H1 (cell line): ENCODE results near the gene GOLPH3L. TPM values are rescaled to one million over a fixed set of nuclear protein-coding genes. Genes with fewer than 3 reads are reported as not detected.

Experiments
- CTCF ChIA-PET: fragments of 300-600 bp; sonication (Branson Sonifier 250); formaldehyde crosslinking; loops from one replicate; lab custom pipeline; 2021; ENCODE audit not compliant: partially characterized antibody; lab: Charles Lee
- POLR2A ChIA-PET: fragments of 300-600 bp; sonication (Branson Sonifier 250); formaldehyde crosslinking; loops from one replicate; lab custom pipeline; 2021; ENCODE audit warnings: inconsistent platforms; ENCODE audit not compliant: partially characterized antibody; lab: Charles Lee
- DNase-seq, 2 experiments: peaks; one replicate each; pipeline versions ENCODE4 v3.0.0 to v3.0.0-alpha.2; 2010 to 2022; ENCODE audit warnings: low spot score in 2 of 2, low read depth in 1 of 2, mixed read lengths in 1 of 2
- FAIRE-seq: peaks from 2 replicates; lab custom pipeline; 2011; peaks lifted over from hg19 to GRCh38; lab: Jason Lieb, UNC
- H2AFZ ChIP-seq: 2 replicates; pipeline ENCODE4 v1.8.1; 2012; ENCODE audit warnings: low read length, inconsistent platforms
- H2AK5ac ChIP-seq: 2 replicates; pipeline ENCODE4 v1.6.1; 2013; ENCODE audit warnings: low read depth, low read length
- H2BK120ac ChIP-seq: replicated peaks from 2 replicates; pipeline ENCODE3; 2013; ENCODE audit warnings: low read depth, low read length, inconsistent platforms
- H2BK12ac ChIP-seq: 2 replicates; pipeline ENCODE4 v1.6.1; 2013; ENCODE audit warnings: low read depth, low read length
- H2BK15ac ChIP-seq: 2 replicates; pipeline ENCODE4 v1.6.1; 2013; ENCODE audit warnings: low read length
- H2BK20ac ChIP-seq: 2 replicates; pipeline ENCODE4 v1.6.1; 2013; ENCODE audit warnings: low read length
- H2BK5ac ChIP-seq: 2 replicates; pipeline ENCODE4 v1.6.1; 2013; ENCODE audit warnings: low read depth, low read length
- H3K14ac ChIP-seq: 2 replicates; pipeline ENCODE4 v1.6.1; 2013; ENCODE audit warnings: inconsistent platforms; ENCODE audit not compliant: insufficient read length
- H3K18ac ChIP-seq: 2 replicates; pipeline ENCODE4 v1.6.1; 2013; ENCODE audit warnings: low read length; ENCODE audit errors: extremely low read depth
- H3K23ac ChIP-seq: 2 replicates; pipeline ENCODE4 v1.6.1; 2013; ENCODE audit warnings: inconsistent platforms; ENCODE audit not compliant: insufficient read length
- H3K23me2 ChIP-seq: 2 replicates; pipeline ENCODE4 v1.6.1; 2013; ENCODE audit warnings: low read depth, low read length
- H3K27ac ChIP-seq: 2 replicates; pipeline ENCODE4 v1.6.1; 2011; ENCODE audit warnings: low read depth, low read length, inconsistent platforms
- H3K27me3 ChIP-seq, 4 experiments: replicated peaks in 1 of 4; 1 replicate in 1 of 4; 2 replicates in 3 of 4; pipeline versions ENCODE4 v1.6.1 to v1.8.1; 2011 to 2013; ENCODE audit warnings: low read length in 3 of 4, mild to moderate bottlenecking in 3 of 4, inconsistent platforms in 2 of 4, mixed read lengths in 2 of 4, moderate library complexity in 1 of 4; ENCODE audit not compliant: control insufficient read depth in 3 of 4, insufficient read depth in 3 of 4; ENCODE audit errors: extremely low read depth in 1 of 4
- H3K36me3 ChIP-seq, 4 experiments: 2 replicates each; pipeline versions ENCODE4 v1.6.1 to v1.8.1; 2011 to 2013; ENCODE audit warnings: mild to moderate bottlenecking in 4 of 4, low read length in 3 of 4, moderate library complexity in 2 of 4, control low read depth in 1 of 4, inconsistent platforms in 1 of 4; ENCODE audit not compliant: insufficient read depth in 4 of 4, control insufficient read depth in 2 of 4
- H3K4ac ChIP-seq: replicated peaks from 2 replicates; pipeline ENCODE3; 2013; ENCODE audit warnings: low read length, low read depth, mixed read lengths, inconsistent platforms; ENCODE audit not compliant: insufficient read length
- H3K4me1 ChIP-seq, 4 experiments: replicated peaks in 1 of 4; 1 replicate in 1 of 4; 2 replicates in 3 of 4; pipeline versions ENCODE4 v1.6.1 to v1.8.1; 2011 to 2013; ENCODE audit warnings: low read length in 3 of 4, inconsistent platforms in 2 of 4, mixed read lengths in 1 of 4; ENCODE audit not compliant: insufficient read depth in 4 of 4, control insufficient read depth in 3 of 4
- H3K4me2 ChIP-seq, 2 experiments: 2 replicates each; pipeline versions ENCODE4 v1.6.1 to v1.8.1; 2011 to 2013; ENCODE audit warnings: low read depth in 2 of 2, low read length in 2 of 2, control low read depth in 1 of 2, inconsistent platforms in 1 of 2, mild to moderate bottlenecking in 1 of 2; ENCODE audit not compliant: insufficient read depth in 1 of 2
- H3K4me3 ChIP-seq, 4 experiments: fragments of 200-600, 300-600 bp in 1 of 4; sonication (generic), shearing (Covaris generic), sonication (Bioruptor Twin) in 1 of 4; 2 replicates each; pipeline versions ENCODE4 v1.5.1 to v1.8.1; 2011 to 2016; ENCODE audit warnings: low read length in 4 of 4, low read depth in 3 of 4, control low read depth in 2 of 4, inconsistent platforms in 2 of 4, mild to moderate bottlenecking in 2 of 4, mixed read lengths in 1 of 4, moderate library complexity in 1 of 4; ENCODE audit not compliant: insufficient read depth in 2 of 4; ENCODE audit errors: extremely low read depth in 1 of 4
- H3K56ac ChIP-seq: replicated peaks from 2 replicates; pipeline ENCODE3; 2013; ENCODE audit warnings: low read depth, mild to moderate bottlenecking, mixed read lengths, low read length, inconsistent platforms; ENCODE audit not compliant: insufficient read length
- H3K79me1 ChIP-seq: 2 replicates; pipeline ENCODE4 v1.6.1; 2013; ENCODE audit warnings: low read depth, low read length, control low read depth
- H3K79me2 ChIP-seq, 2 experiments: 2 replicates each; pipeline versions ENCODE4 v1.6.1 to v1.8.1; 2012 to 2013; ENCODE audit warnings: low read length in 2 of 2, mild to moderate bottlenecking in 2 of 2, inconsistent platforms in 1 of 2; ENCODE audit not compliant: insufficient read depth in 2 of 2, control insufficient read depth in 1 of 2
- H3K9ac ChIP-seq, 4 experiments: replicated peaks in 1 of 4; 1 replicate in 1 of 4; 2 replicates in 3 of 4; pipeline versions ENCODE4 v1.6.1 to v1.8.1; 2011 to 2013; ENCODE audit warnings: low read depth in 3 of 4, low read length in 3 of 4, control low read depth in 2 of 4, mild to moderate bottlenecking in 2 of 4, moderate library complexity in 2 of 4, inconsistent platforms in 1 of 4; ENCODE audit errors: extremely low read depth in 1 of 4
- H3K9me3 ChIP-seq, 2 experiments: 2 replicates each; pipeline versions ENCODE4 v1.6.1 to v1.8.1; 2012 to 2013; ENCODE audit warnings: mild to moderate bottlenecking in 2 of 2, moderate library complexity in 2 of 2, control low read depth in 1 of 2, inconsistent platforms in 1 of 2, low read depth in 1 of 2, low read length in 1 of 2, mixed read lengths in 1 of 2; ENCODE audit not compliant: insufficient read depth in 2 of 2
- H4K20me1 ChIP-seq, 2 experiments: replicated peaks in 1 of 2; 2 replicates each; pipeline versions ENCODE3 to v1.8.1; 2011 to 2013; ENCODE audit warnings: inconsistent platforms in 2 of 2, low read length in 2 of 2, mild to moderate bottlenecking in 1 of 2; ENCODE audit not compliant: insufficient read depth in 2 of 2, control insufficient read depth in 1 of 2
- H4K5ac ChIP-seq: 2 replicates; pipeline ENCODE4 v1.6.1; 2013; ENCODE audit warnings: low read length, low read depth, mixed read lengths, inconsistent platforms; ENCODE audit not compliant: insufficient read length
- H4K8ac ChIP-seq: 2 replicates; pipeline ENCODE4 v1.8.0; 2013; ENCODE audit warnings: mild to moderate bottlenecking, moderate library complexity, low read length, inconsistent platforms; ENCODE audit not compliant: insufficient read depth; ENCODE audit errors: extremely low read depth
- H4K91ac ChIP-seq: replicated peaks from 2 replicates; pipeline ENCODE3; 2013; ENCODE audit warnings: low read length, mixed read lengths, inconsistent platforms; ENCODE audit not compliant: insufficient read length
- ATF2 ChIP-seq: IDR thresholded peaks from 2 replicates; pipeline ENCODE4 v1.6.1; 2012; ENCODE audit warnings: low read length, inconsistent platforms
- CHD1 ChIP-seq: IDR thresholded peaks from 2 replicates; pipeline ENCODE4 v1.6.1; 2012; ENCODE audit warnings: low read depth, low read length, improper control_type of control experiment
- CTBP2 ChIP-seq: IDR thresholded peaks from 2 replicates; pipeline ENCODE4 v1.7.0; 2011; ENCODE audit warnings: borderline replicate concordance, mild to moderate bottlenecking, moderate library complexity, mixed read lengths, low read length; ENCODE audit not compliant: insufficient read depth, insufficient read length
- EGR1 ChIP-seq: IDR thresholded peaks from 2 replicates; pipeline ENCODE4 v1.6.1; 2011; ENCODE audit warnings: low read depth, low read length, borderline replicate concordance
- EP300 ChIP-seq, 2 experiments: IDR thresholded peaks; 1 replicate in 1 of 2; 2 replicates in 1 of 2; pipeline ENCODE4 v1.6.1; 2011 to 2012; ENCODE audit warnings: low read depth in 2 of 2, low read length in 2 of 2, mild to moderate bottlenecking in 2 of 2, borderline replicate concordance in 1 of 2, inconsistent platforms in 1 of 2, moderate library complexity in 1 of 2
- KDM4A ChIP-seq: IDR thresholded peaks from one replicate; pipeline ENCODE4 v1.7.1; 2012; ENCODE audit warnings: low read depth, mild to moderate bottlenecking, moderate library complexity, low read length, inconsistent platforms; ENCODE audit not compliant: severe bottlenecking
- RXRA ChIP-seq: IDR thresholded peaks from 2 replicates; pipeline ENCODE4 v1.6.1; 2011; ENCODE audit warnings: low read depth, mild to moderate bottlenecking, low read length, moderate library complexity; ENCODE audit not compliant: insufficient read depth
- SAP30 ChIP-seq: fragments of 300-600 bp; sonication (generic); IDR thresholded peaks from 2 replicates; pipeline ENCODE4 v1.7.1; 2012; ENCODE audit warnings: low read length, moderate library complexity, mild to moderate bottlenecking, inconsistent platforms; ENCODE audit not compliant: insufficient read depth, insufficient replicate concordance
- SP2 ChIP-seq: IDR thresholded peaks from 2 replicates; pipeline ENCODE4 v1.6.1; 2012; ENCODE audit warnings: mild to moderate bottlenecking, low read length, inconsistent platforms
- SRF ChIP-seq: IDR thresholded peaks from 2 replicates; pipeline ENCODE4 v1.6.1; 2011; ENCODE audit warnings: mild to moderate bottlenecking, low read depth, low read length, moderate library complexity
- YY1 ChIP-seq: IDR thresholded peaks from 2 replicates; pipeline ENCODE4 v1.6.1; 2011; ENCODE audit warnings: low read depth, mild to moderate bottlenecking, low read length
- ZNF274 ChIP-seq: IDR thresholded peaks from 2 replicates; pipeline ENCODE4 v1.7.0; 2012; ENCODE audit warnings: low read length, borderline replicate concordance; ENCODE audit errors: extremely low read depth
- WGBS, 2 experiments: shearing (Covaris generic) in 1 of 2; methylation state at CpG; one replicate each; pipeline versions ENCODE4 v1.1.6 to v1.1.7; 2013 to 2015; ENCODE audit warnings: low lambda C conversion rate in 2 of 2, mixed read lengths in 2 of 2, inconsistent platforms in 1 of 2, low coverage in 1 of 2, missing lambda C conversion rate in 1 of 2; ENCODE audit not compliant: insufficient replicate concordance in 2 of 2, insufficient coverage in 1 of 2, insufficient read length in 1 of 2; ENCODE audit errors: extremely low coverage in 1 of 2, missing lambda C conversion rate in 1 of 2; 5-methylcytosine and 5-hydroxymethylcytosine counted together
- polyA plus RNA-seq, 7 experiments: library from polyadenylated mRNA; depleted of rRNA in 3 of 7; stranded (reverse) in 5 of 7; unstranded in 2 of 7; fragments of >200 nt in 5 of 7; fragments of 200-250 nt in 2 of 7; gene quantifications; 1 replicate in 5 of 7; 2 replicates in 1 of 7; 4 replicates in 1 of 7; pipeline versions ENCODE4 v1.2.1 to v1.2.3, GENCODE V29; 2011 to 2013; ENCODE audit warnings: missing spikeins in 2 of 7, mixed read lengths in 2 of 7
- total RNA-seq: library from RNA; stranded (reverse); fragmentation: NEBNext Ultra II Directional; extraction: Animal tissue kit (Norgen Biotek cat#: 25700); gene quantifications from 2 replicates; pipeline ENCODE4 v1.2.1, GENCODE V29; 2021

The GOLPH3L gene
- total and polyA plus RNA-seq, 2 of the 8 experiments (the other 6 are each of a cell fraction or from before 2014, with no cell fraction given): 13.3 to 40.8 TPM

- no peak overlapping the region for H3K9ac ChIP-seq
- no peaks in the 10 kb centered on the region for H4K20me1 ChIP-seq
- no peak overlapping the region for H2BK20ac ChIP-seq
- H3K4me1 ChIP-seq: no peaks in the 10 kb centered on the region
- no peaks in the 10 kb centered on the region for H3K23me2 ChIP-seq
- H3K27ac ChIP-seq: no peak overlapping the region
- ChIA-PET CTCF (no interaction called here), POLR2A (interaction anchor here (1.1 to 1.2 kb wide), 2 partner anchors 9 to 81 kb away, joined by 3 read pairs; partner anchors contain the start of gene MCL1)
- no peak overlapping the region for H2BK120ac ChIP-seq
- H4K5ac ChIP-seq: no peak overlapping the region
- no peak for DNase-seq
- H3K4me2 ChIP-seq: no peak overlapping the region
- no peaks in the 10 kb centered on the region for H3K79me1 ChIP-seq
- H2BK15ac ChIP-seq: no peak overlapping the region
- no peak overlapping the region for H2BK5ac ChIP-seq
- no peak for FAIRE-seq
- H3K27me3 ChIP-seq: no peaks in the 10 kb centered on the region
- H4K8ac ChIP-seq: no peak overlapping the region
- no peak overlapping the region for H3K4ac ChIP-seq
- no peak overlapping the region for H3K56ac ChIP-seq
- no peaks in the 10 kb centered on the region for H3K79me2 ChIP-seq
- H3K14ac ChIP-seq: no peak overlapping the region
- H3K9me3 ChIP-seq: no peaks in the 10 kb centered on the region
- whole genome bisulfite sequencing, 2 experiments: 96% methylated on average over 4 of the region's 4 CpGs; no CpG with 5 or more reads in 1 of the 2 experiments
- no peak overlapping the region for H2AFZ ChIP-seq
- H3K18ac ChIP-seq: no peak overlapping the region
- H3K23ac ChIP-seq: no peak overlapping the region
- H3K4me3 ChIP-seq: no peak overlapping the region
- H3K36me3 ChIP-seq: peaks cover 0 to 30% (median 11%) of the 10 kb centered on the region in 4 experiments; a peak in 5 of 8 replicates
- no peak overlapping the region for H2AK5ac ChIP-seq
- no peak overlapping the region for H2BK12ac ChIP-seq
- no peak overlapping the region for H4K91ac ChIP-seq
- no peak for TF ChIP-seq CTBP2
- no peak for TF ChIP-seq RXRA
- no peak for TF ChIP-seq SRF
- no peak for TF ChIP-seq ZNF274
- no peak for TF ChIP-seq EP300 (IDR thresholded peaks at IDR 0.05; ENCODE audit: borderline replicate concordance in 1 of 2, low read depth in 2 of 2, low read length in 2 of 2)
- TF ChIP-seq ATF2: no peak
- no peak for TF ChIP-seq CHD1
- TF ChIP-seq SP2: no peak
- no peak for TF ChIP-seq KDM4A
- no peak for TF ChIP-seq EGR1
- no peak for TF ChIP-seq YY1
- TF ChIP-seq SAP30: no peak
These were observed 36.4 kb downstream of the GOLPH3L start for GRCh38 chr1:150660584-150660983.
